GM12878 (cell line): ENCODE data around the gene ANKRD11. TPM values are rescaled to one million over a fixed set of nuclear protein-coding genes. Genes with fewer than 3 reads are reported as not detected.

Source experiments
- CHD1 ChIP-seq: IDR thresholded peaks from 2 replicates; pipeline ENCODE4 v1.6.1; 2012; ENCODE audit warnings: low read depth, low read length, improper control_type of control experiment
- FOS ChIP-seq: IDR thresholded peaks from 3 replicates; pipeline ENCODE4 v1.6.1; 2011; ENCODE audit warnings: borderline replicate concordance; ENCODE audit not compliant: insufficient read length; ENCODE audit errors: extremely low read depth
- LARP7 ChIP-seq: fragments of 450-650 bp; IDR thresholded peaks from 2 replicates; pipeline ENCODE4 v1.6.1; 2017; ENCODE audit warnings: mild to moderate bottlenecking
- POLR2AphosphoS5 ChIP-seq: IDR thresholded peaks from 2 replicates; pipeline ENCODE4 v1.6.1; 2011; ENCODE audit warnings: mild to moderate bottlenecking, low read length, inconsistent platforms
- SIX5 ChIP-seq: IDR thresholded peaks from 2 replicates; pipeline ENCODE4 v1.6.1; 2011; ENCODE audit warnings: mild to moderate bottlenecking, low read depth, low read length, moderate library complexity; ENCODE audit not compliant: severe bottlenecking
- polyA plus RNA-seq, 11 experiments: library from polyadenylated mRNA; depleted of rRNA in 4 of 11; unstranded in 6 of 11; stranded (reverse) in 5 of 11; fragments of >200 nt; fragmentation: Nextera tagmentation in 4 of 11; fragmentation: Illumina TruSeq in 1 of 11; extraction: Ambion mirVana in 4 of 11; extraction: Trizol in 1 of 11; gene quantifications; 1 replicate in 1 of 11; 2 replicates in 10 of 11; pipeline versions ENCODE4 v1.2.1 to v1.2.3, GENCODE V29; 2011 to 2016; ENCODE audit warnings: inconsistent platforms in 2 of 11, missing spikeins in 2 of 11, low read depth in 1 of 11
- total RNA-seq, 4 experiments: library from RNA; depleted of rRNA in 3 of 4; stranded (reverse); fragments of >200 nt in 3 of 4; fragmentation: Illumina TruSeq in 1 of 4; extraction: Trizol in 1 of 4; gene quantifications; 2 replicates each; pipeline versions ENCODE4 v1.2.1 to v1.2.3, GENCODE V29; 2013 to 2021
- TF ChIP-seq, protein P1 (sequence below): IDR thresholded peaks from 2 replicates; pipeline ENCODE4 v1.6.1; 2011; ENCODE audit warnings: borderline replicate concordance, low read depth, mild to moderate bottlenecking, moderate library complexity, low read length; ENCODE audit not compliant: insufficient read depth, poor library complexity, severe bottlenecking
- TF ChIP-seq, protein P2 (sequence below): IDR thresholded peaks from 2 replicates; pipeline ENCODE4 v1.6.1; 2012; ENCODE audit warnings: low read length, inconsistent platforms
- TF ChIP-seq, protein P3 (sequence below): fragments of 450-650 bp; IDR thresholded peaks from 2 replicates; pipeline ENCODE4 v1.6.1; 2017; ENCODE audit warnings: low read depth, mild to moderate bottlenecking, moderate library complexity

ANKRD11 gene
- total and polyA plus RNA-seq, 10 of the 15 experiments (the other 5 are each of a cell fraction or from before 2014, with no cell fraction given): 5.1 to 103 (median 27.4) TPM

DNA sequence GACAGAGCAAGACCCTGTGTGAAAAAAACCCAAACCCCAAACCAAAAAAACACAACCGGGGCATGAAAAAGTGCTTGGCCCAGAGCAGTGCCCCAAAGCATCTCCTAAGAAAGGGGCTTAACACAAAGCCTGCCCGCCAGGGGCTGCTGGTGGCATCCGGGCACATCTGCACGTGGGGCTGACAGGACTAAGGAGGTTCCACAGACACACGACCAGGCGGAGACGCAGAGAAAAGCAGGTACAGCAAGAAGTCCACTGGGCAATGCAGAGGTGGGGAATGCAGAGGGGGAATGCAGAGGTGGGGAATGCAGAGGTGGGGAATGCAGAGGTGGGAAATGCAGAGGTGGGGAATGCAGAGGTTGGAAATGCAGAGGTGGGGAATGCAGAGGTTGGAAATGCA lies 163.6 kb downstream of the ANKRD11 start (continued):
- TF ChIP-seq, protein P1, sequence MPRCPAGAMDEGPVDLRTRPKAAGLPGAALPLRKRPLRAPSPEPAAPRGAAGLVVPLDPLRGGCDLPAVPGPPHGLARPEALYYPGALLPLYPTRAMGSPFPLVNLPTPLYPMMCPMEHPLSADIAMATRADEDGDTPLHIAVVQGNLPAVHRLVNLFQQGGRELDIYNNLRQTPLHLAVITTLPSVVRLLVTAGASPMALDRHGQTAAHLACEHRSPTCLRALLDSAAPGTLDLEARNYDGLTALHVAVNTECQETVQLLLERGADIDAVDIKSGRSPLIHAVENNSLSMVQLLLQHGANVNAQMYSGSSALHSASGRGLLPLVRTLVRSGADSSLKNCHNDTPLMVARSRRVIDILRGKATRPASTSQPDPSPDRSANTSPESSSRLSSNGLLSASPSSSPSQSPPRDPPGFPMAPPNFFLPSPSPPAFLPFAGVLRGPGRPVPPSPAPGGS: no peak
- no peak for TF ChIP-seq LARP7
- no peak for TF ChIP-seq FOS
- TF ChIP-seq POLR2AphosphoS5: no peak
- TF ChIP-seq, protein P2, sequence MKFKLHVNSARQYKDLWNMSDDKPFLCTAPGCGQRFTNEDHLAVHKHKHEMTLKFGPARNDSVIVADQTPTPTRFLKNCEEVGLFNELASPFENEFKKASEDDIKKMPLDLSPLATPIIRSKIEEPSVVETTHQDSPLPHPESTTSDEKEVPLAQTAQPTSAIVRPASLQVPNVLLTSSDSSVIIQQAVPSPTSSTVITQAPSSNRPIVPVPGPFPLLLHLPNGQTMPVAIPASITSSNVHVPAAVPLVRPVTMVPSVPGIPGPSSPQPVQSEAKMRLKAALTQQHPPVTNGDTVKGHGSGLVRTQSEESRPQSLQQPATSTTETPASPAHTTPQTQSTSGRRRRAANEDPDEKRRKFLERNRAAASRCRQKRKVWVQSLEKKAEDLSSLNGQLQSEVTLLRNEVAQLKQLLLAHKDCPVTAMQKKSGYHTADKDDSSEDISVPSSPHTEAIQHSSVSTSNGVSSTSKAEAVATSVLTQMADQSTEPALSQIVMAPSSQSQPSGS: no peak
- no peak for TF ChIP-seq SIX5
- TF ChIP-seq, protein P3, sequence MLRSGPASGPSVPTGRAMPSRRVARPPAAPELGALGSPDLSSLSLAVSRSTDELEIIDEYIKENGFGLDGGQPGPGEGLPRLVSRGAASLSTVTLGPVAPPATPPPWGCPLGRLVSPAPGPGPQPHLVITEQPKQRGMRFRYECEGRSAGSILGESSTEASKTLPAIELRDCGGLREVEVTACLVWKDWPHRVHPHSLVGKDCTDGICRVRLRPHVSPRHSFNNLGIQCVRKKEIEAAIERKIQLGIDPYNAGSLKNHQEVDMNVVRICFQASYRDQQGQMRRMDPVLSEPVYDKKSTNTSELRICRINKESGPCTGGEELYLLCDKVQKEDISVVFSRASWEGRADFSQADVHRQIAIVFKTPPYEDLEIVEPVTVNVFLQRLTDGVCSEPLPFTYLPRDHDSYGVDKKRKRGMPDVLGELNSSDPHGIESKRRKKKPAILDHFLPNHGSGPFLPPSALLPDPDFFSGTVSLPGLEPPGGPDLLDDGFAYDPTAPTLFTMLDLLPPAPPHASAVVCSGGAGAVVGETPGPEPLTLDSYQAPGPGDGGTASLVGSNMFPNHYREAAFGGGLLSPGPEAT: no peak
- no peak for TF ChIP-seq CHD1
